AG04449 (cell line): Measurements from ENCODE around the gene CFAP65.

Source experiments
- CTCF ChIA-PET: fragments of 350-600 bp; formaldehyde crosslinking; extraction: SDS; loops from one replicate; lab custom pipeline; 2021; ENCODE audit warnings: antibody characterized with exemption; lab: Yijun Ruan, JAX
- POLR2A ChIA-PET: fragments of 400-600, 350-600 bp; formaldehyde crosslinking; extraction: SDS; loops from one replicate; lab custom pipeline; 2020; ENCODE audit warnings: antibody characterized with exemption, inconsistent platforms; lab: Yijun Ruan, JAX
- DNase-seq: peaks from one replicate; pipeline ENCODE4 v3.0.0-alpha.2; 2010; ENCODE audit warnings: low read depth, low spot score
- H3K4me3 ChIP-seq: 2 replicates; pipeline ENCODE4 v1.5.1; 2011; ENCODE audit warnings: low read depth, mild to moderate bottlenecking, control low read depth, low read length
- CTCF ChIP-seq: IDR thresholded peaks from one replicate; pipeline ENCODE4 v1.5.1; 2011; ENCODE audit warnings: mild to moderate bottlenecking, moderate library complexity, low read length, control low read depth, inconsistent platforms; ENCODE audit not compliant: insufficient read depth; ENCODE audit errors: missing control alignments

Gene CFAP65

GRCh38 chr2:218998414-218999002 lies 42.8 kb downstream of the CFAP65 start:
- POLR2A ChIA-PET: no interaction called here
- no peak for DNase-seq
- no peak overlapping the region for H3K4me3 ChIP-seq
- TF ChIP-seq CTCF: no peak
- CTCF ChIA-PET: interaction anchor here (0.9 to 12.6 kb wide), 8 partner anchors 9 to 296 kb away, joined by 3 to 227 read pairs (median 5); partner anchors contain the start of gene FEV

- CTCF ChIA-PET: interaction anchor here (0.7 to 12.6 kb wide), 7 partner anchors 10 to 297 kb away, joined by 3 to 227 read pairs (median 7); partner anchors contain the start of gene FEV
- no peak for TF ChIP-seq CTCF
- POLR2A ChIA-PET: no interaction called here
- DNase-seq: no peak
- H3K4me3 ChIP-seq: no peak overlapping the region
These were observed 43.6 kb downstream of the CFAP65 start for GRCh38 chr2:218997731-218998130.

DNA sequence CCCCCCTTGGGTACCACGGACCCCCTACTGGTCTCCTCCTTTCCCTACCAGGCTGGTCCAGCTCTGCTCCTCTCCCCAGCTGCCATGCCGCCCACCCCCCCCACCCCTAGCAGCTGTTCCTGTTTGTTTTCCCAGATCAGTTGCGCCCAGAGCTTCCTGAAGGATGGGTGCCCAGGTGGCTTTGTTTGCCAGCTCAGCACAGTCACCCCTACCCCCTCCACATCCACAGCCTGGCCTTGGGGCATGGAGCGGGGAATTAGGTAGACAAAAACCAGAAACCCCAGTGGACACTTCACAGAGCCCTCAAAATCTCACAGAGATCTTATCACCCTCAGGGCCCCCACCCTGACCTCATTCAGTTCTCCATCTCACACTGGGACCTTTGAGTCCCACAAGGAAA lies 44.4 kb downstream of the CFAP65 start:
- ChIA-PET CTCF (interaction anchor here (0.7 to 12.6 kb wide), 14 partner anchors 9 to 174 kb away, joined by 3 to 227 read pairs (median 6); partner anchors contain the start of gene FEV), POLR2A (interaction anchor here (0.6 kb wide), 1 partner anchor 148 kb away, joined by 3 read pairs; no protein-coding TSS in a partner anchor)
- H3K4me3 ChIP-seq: no peak overlapping the region
- no peak for TF ChIP-seq CTCF
- no peak for DNase-seq

DNA sequence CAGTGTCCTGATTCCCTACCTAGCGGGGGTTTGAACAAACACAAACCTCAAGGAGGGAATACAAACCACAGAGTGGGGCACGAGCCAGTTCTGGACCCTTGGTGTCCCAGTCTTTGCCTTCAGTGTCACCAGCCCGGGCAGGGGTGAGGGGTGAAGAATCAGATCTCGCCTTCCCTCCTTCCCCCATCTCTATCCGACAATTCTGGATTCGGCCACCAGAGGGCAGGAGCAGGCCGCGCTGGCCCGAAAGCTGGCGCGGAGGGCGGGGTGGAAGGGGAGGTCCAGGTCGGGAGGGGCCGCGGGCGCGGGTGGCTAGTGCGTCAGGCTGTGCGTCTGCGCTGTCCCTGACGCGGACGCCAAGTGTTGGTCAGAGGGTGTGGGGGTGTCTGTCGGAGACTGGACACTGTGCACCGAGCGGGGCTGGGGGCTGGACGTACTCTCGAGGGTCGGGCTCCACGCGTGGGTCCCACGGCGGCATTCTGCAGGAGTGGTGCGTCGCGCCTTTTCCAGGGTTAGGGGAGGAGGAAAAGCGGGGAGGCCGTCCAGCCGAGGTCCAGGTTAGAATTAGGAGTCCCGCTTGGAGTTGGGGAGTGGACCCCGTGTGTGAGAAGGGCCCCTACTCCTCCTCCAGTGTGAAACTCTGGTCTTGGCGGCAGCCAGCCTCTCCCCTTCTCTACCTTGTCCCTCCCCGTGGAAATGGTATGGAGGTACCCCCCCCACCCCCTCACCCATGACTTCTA lies 45.2 kb downstream of the CFAP65 start:
- POLR2A ChIA-PET: no interaction called here
- no peak for DNase-seq
- peak overlapping the region; percentile 50 for H3K4me3 ChIP-seq
- CTCF ChIA-PET: interaction anchor here (0.6 to 12.6 kb wide), 31 partner anchors 10 to 304 kb away, joined by 3 to 227 read pairs (median 6); partner anchors contain the start of genes CDK5R2, CNPPD1 and FEV
- TF ChIP-seq CTCF: peak; percentile 90

GRCh38 chr2:218995561-218995960 lies 45.8 kb downstream of the CFAP65 start:
- CTCF ChIA-PET: interaction anchor here (0.9 to 12.6 kb wide), 33 partner anchors 9 to 305 kb away, joined by 3 to 227 read pairs (median 5); partner anchors contain the start of genes CDK5R2, CNPPD1 and FEV
- POLR2A ChIA-PET: no interaction called here
- TF ChIP-seq CTCF: no peak
- H3K4me3 ChIP-seq: no peak overlapping the region; the same call in 1 of the 2 replicates
- no peak for DNase-seq
